Uterus (tissue), 2 donors: Measurements from ENCODE around the gene XKR7.

Source experiments
- CTCF ChIP-seq, 4 experiments: fragments of 200-600 bp in 2 of 4; fragments of 450-650 bp in 2 of 4; sonication (generic) in 2 of 4; IDR thresholded peaks; one replicate each; pipeline ENCODE4 v1.5.1; 2016 to 2019; ENCODE audit warnings: antibody characterized with exemption in 4 of 4, mild to moderate bottlenecking in 2 of 4, moderate library complexity in 1 of 4
- POLR2A ChIP-seq, 2 donors: fragments of 450-650 bp; IDR thresholded peaks; one replicate each; pipeline ENCODE4 v1.6.1; 2016; ENCODE audit warnings: antibody characterized with exemption in 2 of 2, mild to moderate bottlenecking in 1 of 2, moderate library complexity in 1 of 2

- no peak for TF ChIP-seq CTCF (IDR thresholded peaks at IDR 0.05)
- no peak for TF ChIP-seq POLR2A (IDR thresholded peaks at IDR 0.05)
These were observed 82.4 kb downstream of the XKR7 start for GRCh38 chr20:32050324-32050841.
